Endothelial cell (in vitro differentiated cells): Measurements from ENCODE around the gene PIAS4. TPM values are rescaled to one million over a fixed set of nuclear protein-coding genes. Genes with fewer than 3 reads are reported as not detected.

Experiments used
- DNase-seq: peaks from one replicate; pipeline ENCODE4 v3.0.0; 2021; ENCODE audit warnings: low spot score
- H3K27ac Mint-ChIP-seq: one replicate; pipeline ENCODE4 v1.8.0; 2021; ENCODE audit warnings: mixed read lengths, inconsistent platforms; ENCODE audit not compliant: unreplicated experiment
- H3K27me3 Mint-ChIP-seq: one replicate; pipeline ENCODE4 v1.8.0; 2021; ENCODE audit warnings: mild to moderate bottlenecking, moderate library complexity, mixed read lengths, inconsistent platforms; ENCODE audit not compliant: unreplicated experiment
- H3K36me3 Mint-ChIP-seq: one replicate; pipeline ENCODE4 v1.8.0; 2021; ENCODE audit warnings: mild to moderate bottlenecking, low read depth, mixed read lengths, inconsistent platforms; ENCODE audit not compliant: unreplicated experiment
- H3K4me1 Mint-ChIP-seq: one replicate; pipeline ENCODE4 v1.8.0; 2021; ENCODE audit warnings: mild to moderate bottlenecking, mixed read lengths, inconsistent platforms; ENCODE audit not compliant: unreplicated experiment
- H3K4me3 Mint-ChIP-seq: one replicate; pipeline ENCODE4 v1.8.0; 2021; ENCODE audit warnings: mild to moderate bottlenecking, mixed read lengths, inconsistent platforms; ENCODE audit not compliant: unreplicated experiment
- H3K9me3 Mint-ChIP-seq: one replicate; pipeline ENCODE4 v1.8.0; 2021; ENCODE audit warnings: mixed read lengths, inconsistent platforms; ENCODE audit not compliant: unreplicated experiment
- CTCF ChIP-seq: fragments of 200-600 bp; sonication (generic); IDR thresholded peaks from one replicate; pipeline ENCODE4 v1.5.0; 2021; ENCODE audit warnings: antibody characterized with exemption; ENCODE audit not compliant: unreplicated experiment
- total RNA-seq: library from RNA; stranded (reverse); fragmentation: NEBNext Ultra II Directional; extraction: Animal tissue kit (Norgen Biotek cat#: 25700); gene quantifications from one replicate; pipeline ENCODE4 v1.2.1, GENCODE V29; 2021; ENCODE audit not compliant: unreplicated experiment

PIAS4 gene
- total RNA-seq, 1 donor from 2014 or later: 41.2 TPM

GRCh38 chr19:4082172-4082571, 74.6 kb downstream of the PIAS4 start:
- no peaks in the 10 kb centered on the region for H3K9me3 Mint-ChIP-seq
- no peak for TF ChIP-seq CTCF
- H3K36me3 Mint-ChIP-seq: no peaks in the 10 kb centered on the region
- H3K4me3 Mint-ChIP-seq: no peak overlapping the region
- no peaks in the 10 kb centered on the region for H3K4me1 Mint-ChIP-seq
- peaks cover 8% of the 10 kb centered on the region for H3K27me3 Mint-ChIP-seq
- H3K27ac Mint-ChIP-seq: no peak overlapping the region
- DNase-seq: no peak

- Mint-ChIP-seq H3K9me3 (no peaks in the 10 kb centered on the region), H3K27ac (no peak overlapping the region), H3K27me3 (peaks cover 8% of the 10 kb centered on the region), H3K36me3 (no peaks in the 10 kb centered on the region), H3K4me1 (no peaks in the 10 kb centered on the region), H3K4me3 (no peak overlapping the region)
- no peak for TF ChIP-seq CTCF
- DNase-seq: no peak
Observed at GRCh38 chr19:4083677-4084546, 76.4 kb downstream of the PIAS4 start.

- Mint-ChIP-seq H3K27ac (no peak overlapping the region), H3K36me3 (no peaks in the 10 kb centered on the region), H3K4me3 (no peak overlapping the region), H3K27me3 (peaks cover 8% of the 10 kb centered on the region), H3K9me3 (no peaks in the 10 kb centered on the region), H3K4me1 (no peaks in the 10 kb centered on the region)
- no peak for DNase-seq
- TF ChIP-seq CTCF: no peak
Observed at GRCh38 chr19:4084547-4084877, 77.0 kb downstream of the PIAS4 start.

- H3K9me3 Mint-ChIP-seq: no peaks in the 10 kb centered on the region
- H3K27me3 Mint-ChIP-seq: peaks cover 8% of the 10 kb centered on the region
- H3K4me3 Mint-ChIP-seq: no peak overlapping the region
- H3K4me1 Mint-ChIP-seq: no peaks in the 10 kb centered on the region
- H3K27ac Mint-ChIP-seq: no peak overlapping the region
- no peak for TF ChIP-seq CTCF
- DNase-seq: no peak
- no peaks in the 10 kb centered on the region for H3K36me3 Mint-ChIP-seq
Observed at GRCh38 chr19:4086411-4086867, 78.9 kb downstream of the PIAS4 start.
